A549 (cell line): ENCODE data around the gene LAP3. TPM values are rescaled to one million over a fixed set of nuclear protein-coding genes. Genes with fewer than 3 reads are reported as not detected.

ENCODE experiments used
- ATAC-seq, 2 experiments: fragments of 200-7000 bp in 1 of 2; fragments of >200 bp in 1 of 2; cut with Nextera tagmentation in 1 of 2; cut with Tn5 transposase in 1 of 2; 3 replicates each; pipeline versions ENCODE4 v1.8.0 to v1.9.1; 2018 to 2020; ENCODE audit warnings: mild to moderate bottlenecking in 1 of 2, moderate library complexity in 1 of 2
- CTCF ChIA-PET: fragments of 300-600 bp; sonication (Branson Sonifier 250); formaldehyde crosslinking; extraction: SDS; loops from one replicate; lab custom pipeline; 2021; ENCODE audit warnings: antibody characterized with exemption, inconsistent platforms; lab: Yijun Ruan, JAX
- POLR2A ChIA-PET: fragments of 350-600 bp; formaldehyde crosslinking; extraction: SDS; loops from one replicate; lab custom pipeline; 2021; ENCODE audit warnings: antibody characterized with exemption, inconsistent platforms; lab: Yijun Ruan, JAX
- DNase-seq, 2 experiments: peaks; one replicate each; pipeline versions ENCODE4 v3.0.0 to v3.0.0-alpha.2; 2011 to 2016; ENCODE audit warnings: low read depth in 1 of 2, low spot score in 1 of 2
- FAIRE-seq: peaks from 2 replicates; lab custom pipeline; 2011; peaks lifted over from hg19 to GRCh38; lab: Jason Lieb, UNC
- H3K27ac ChIP-seq, 2 experiments: fragments of >200 bp; sonication (Bioruptor Twin); formaldehyde crosslinking; 3 replicates each; pipeline ENCODE4 v1.5.1; 2016 to 2017
- H3K4me1 ChIP-seq: fragments of >200 bp; sonication (Bioruptor Twin); formaldehyde crosslinking; 3 replicates; pipeline ENCODE4 v1.6.1; 2016
- H3K4me2 ChIP-seq: fragments of >200 bp; sonication (Bioruptor Twin); formaldehyde crosslinking; 3 replicates; pipeline ENCODE4 v1.6.1; 2016
- H3K4me3 ChIP-seq: fragments of >200 bp; sonication (Bioruptor Twin); formaldehyde crosslinking; 3 replicates; pipeline ENCODE4 v1.5.1; 2016
- H3K9me3 ChIP-seq: fragments of >200 bp; sonication (Bioruptor Twin); formaldehyde crosslinking; 3 replicates; pipeline ENCODE4 v1.6.1; 2016
- BCL3 ChIP-seq: fragments of >200 bp; sonication (Bioruptor Twin); formaldehyde crosslinking; IDR thresholded peaks from 3 replicates; pipeline ENCODE4 v1.6.1; 2016
- CBX2 ChIP-seq: fragments of 200-600 bp; sonication (generic); IDR thresholded peaks from 2 replicates; pipeline ENCODE4 v1.6.1; 2016; ENCODE audit warnings: low read depth, mild to moderate bottlenecking, borderline replicate concordance
- CEBPB ChIP-seq, 2 experiments: fragments of >200 bp in 1 of 2; sonication (Bioruptor Twin) in 1 of 2; formaldehyde crosslinking in 1 of 2; IDR thresholded peaks; 2 replicates each; pipeline ENCODE4 v1.6.1; 2012 to 2016
- CHD2 ChIP-seq: fragments of 150-350 bp; IDR thresholded peaks from 2 replicates; pipeline ENCODE4 v1.6.1; 2014; ENCODE audit warnings: low read length; ENCODE audit not compliant: partially characterized antibody
- EHMT2 ChIP-seq: fragments of 200-600 bp; sonication (generic); IDR thresholded peaks from 2 replicates; pipeline ENCODE4 v1.6.1; 2016; ENCODE audit warnings: antibody characterized with exemption, low read depth, mild to moderate bottlenecking, moderate library complexity
- ELK1 ChIP-seq: fragments of 150-350 bp; IDR thresholded peaks from 2 replicates; pipeline ENCODE4 v1.6.1; 2014; ENCODE audit warnings: low read depth, mild to moderate bottlenecking, low read length
- EP300 ChIP-seq, 2 experiments: fragments of >200 bp; sonication (Bioruptor Twin); formaldehyde crosslinking; IDR thresholded peaks; 2 replicates in 1 of 2; 3 replicates in 1 of 2; pipeline ENCODE4 v1.6.1; 2016 to 2017
- ESRRA ChIP-seq: fragments of 150-350 bp; IDR thresholded peaks from 2 replicates; pipeline ENCODE4 v1.6.1; 2014; ENCODE audit warnings: mild to moderate bottlenecking, low read length, borderline replicate concordance
- FOXS1 ChIP-seq: fragments of 250-450 bp; sonication (Bioruptor Pico); IDR thresholded peaks from 2 replicates; pipeline ENCODE4 v1.5.0; 2020; ENCODE audit warnings: mild to moderate bottlenecking, moderate library complexity
- GATA3 ChIP-seq: IDR thresholded peaks from 2 replicates; pipeline ENCODE4 v1.6.1; 2012; ENCODE audit warnings: borderline replicate concordance
- HDAC2 ChIP-seq: fragments of 200-600 bp; sonication (generic); IDR thresholded peaks from 2 replicates; pipeline ENCODE4 v1.6.1; 2016
- HEYL ChIP-seq: fragments of 250-450 bp; sonication (Bioruptor Pico); IDR thresholded peaks from 2 replicates; pipeline ENCODE4 v1.8.0; 2021; ENCODE audit warnings: mild to moderate bottlenecking, moderate library complexity
- HOXB5 ChIP-seq: fragments of 250-450 bp; sonication (Bioruptor Pico); IDR thresholded peaks from 2 replicates; pipeline ENCODE4 v1.5.0; 2020; ENCODE audit warnings: mild to moderate bottlenecking, moderate library complexity
- JUN ChIP-seq, 2 experiments: fragments of >200 bp; sonication (Bioruptor Twin); formaldehyde crosslinking; IDR thresholded peaks; 2 replicates in 1 of 2; 3 replicates in 1 of 2; pipeline ENCODE4 v1.6.1; 2016 to 2017
- KDM1A ChIP-seq: fragments of 200-600 bp; sonication (generic); IDR thresholded peaks from 2 replicates; pipeline ENCODE4 v1.6.1; 2016; ENCODE audit warnings: low read depth, mild to moderate bottlenecking
- KDM5A ChIP-seq: fragments of 200-600 bp; sonication (generic); IDR thresholded peaks from 2 replicates; pipeline ENCODE4 v1.6.1; 2016; ENCODE audit warnings: antibody characterized with exemption, mild to moderate bottlenecking
- MAFK ChIP-seq: fragments of 450-650 bp; IDR thresholded peaks from 2 replicates; pipeline ENCODE4 v1.6.1; 2014; ENCODE audit not compliant: partially characterized antibody
- MAX ChIP-seq: IDR thresholded peaks from 2 replicates; pipeline ENCODE4 v1.6.1; 2012
- MAZ ChIP-seq: fragments of 150-350 bp; IDR thresholded peaks from 2 replicates; pipeline ENCODE4 v1.6.1; 2014; ENCODE audit warnings: antibody characterized with exemption, low read depth, low read length, borderline replicate concordance
- NFE2L2 ChIP-seq: fragments of 150-350 bp; conservative IDR thresholded peaks from 2 replicates; pipeline ENCODE4 v1.6.1; 2014; ENCODE audit warnings: low read length
- NPAS2 ChIP-seq: fragments of 250-450 bp; sonication (Bioruptor Pico); IDR thresholded peaks from 2 replicates; pipeline ENCODE4 v1.8.0; 2022; ENCODE audit warnings: mild to moderate bottlenecking, moderate library complexity, borderline replicate concordance
- NR3C1 ChIP-seq: fragments of >200 bp; sonication (Bioruptor Twin); formaldehyde crosslinking; IDR thresholded peaks from 3 replicates; pipeline ENCODE4 v1.6.1; 2017
- PBX3 ChIP-seq: IDR thresholded peaks from 2 replicates; pipeline ENCODE4 v1.6.1; 2012
- PHF8 ChIP-seq: fragments of 200-600 bp; sonication (generic); IDR thresholded peaks from 2 replicates; pipeline ENCODE4 v1.6.1; 2016; ENCODE audit warnings: low read depth, mild to moderate bottlenecking, antibody characterized with exemption, moderate library complexity, borderline replicate concordance
- POLR2A ChIP-seq: IDR thresholded peaks from 2 replicates; pipeline ENCODE4 v1.6.1; 2012; ENCODE audit warnings: mild to moderate bottlenecking, low read length
- RCOR1 ChIP-seq: fragments of 150-350 bp; IDR thresholded peaks from 2 replicates; pipeline ENCODE4 v1.6.1; 2014; ENCODE audit warnings: antibody characterized with exemption, low read length, low read depth
- RNF2 ChIP-seq: fragments of 200-600 bp; sonication (generic); IDR thresholded peaks from 2 replicates; pipeline ENCODE4 v1.6.1; 2016; ENCODE audit warnings: low read depth, mild to moderate bottlenecking, antibody characterized with exemption, moderate library complexity, borderline replicate concordance
- SMC3 ChIP-seq: fragments of >200 bp; sonication (Bioruptor Twin); formaldehyde crosslinking; IDR thresholded peaks from 3 replicates; pipeline ENCODE4 v1.6.1; 2018; ENCODE audit warnings: inconsistent platforms
- USF2 ChIP-seq: fragments of 450-650 bp; IDR thresholded peaks from 2 replicates; pipeline ENCODE4 v1.6.1; 2014; ENCODE audit warnings: antibody characterized with exemption
- ZNF302 ChIP-seq: fragments of 250-450 bp; sonication (Bioruptor Pico); IDR thresholded peaks from 2 replicates; pipeline ENCODE4 v1.9.0; 2021; ENCODE audit warnings: inconsistent platforms, mild to moderate bottlenecking, moderate library complexity
- ZSCAN20 ChIP-seq: fragments of 250-450 bp; sonication (Bioruptor Pico); IDR thresholded peaks from 2 replicates; pipeline ENCODE4 v1.8.0; 2022; ENCODE audit warnings: mild to moderate bottlenecking, moderate library complexity
- WGBS: methylation state at CpG from one replicate; pipeline ENCODE4 v1.1.6; 2017; ENCODE audit errors: missing lambda C conversion rate; 5-methylcytosine and 5-hydroxymethylcytosine counted together
- polyA plus RNA-seq, 4 experiments: library from polyadenylated mRNA; depleted of rRNA in 3 of 4; stranded (reverse); fragments of >200 nt; fragmentation: RNase III in 1 of 4; extraction: RNeasy Plus Mini Kit Qiagen cat#74134 plus additional on column Dnase treatment in 1 of 4; gene quantifications; 2 replicates in 3 of 4; 3 replicates in 1 of 4; pipeline ENCODE4 v1.2.3, GENCODE V29; 2011 to 2017

LAP3 gene
- polyA plus RNA-seq, 2 of the 4 experiments (the other 2 are of a cell fraction), result 38.6 to 46.2 TPM

- Histone ChIP-seq H3K27ac (no peak overlapping the region), H3K4me2 (no peak overlapping the region), H3K4me3 (no peak overlapping the region), H3K4me1 (no peaks in the 10 kb centered on the region), H3K9me3 (no peaks in the 10 kb centered on the region)
- ATAC-seq (no peak), DNase-seq (no peak)
- 96% methylated on average over 9 of the region's 9 CpGs for WGBS
- POLR2A ChIA-PET, result no interaction called here
- TF ChIP-seq KDM1A, result no peak
- TF ChIP-seq HDAC2, result no peak
- TF ChIP-seq RNF2, result no peak
- no peak for TF ChIP-seq ZSCAN20 (CRISPR knock-in tag)
- TF ChIP-seq MAX, result no peak
- TF ChIP-seq, all 56 proteins: peak for 0
- CTCF ChIA-PET, result interaction anchor here (0.8 to 2.7 kb wide), 3 partner anchors 10 to 39 kb away, joined by 3 to 6 read pairs (median 3); no protein-coding TSS in a partner anchor
- FAIRE-seq, result no peak
Observed at GRCh38 chr4:17587094-17587822, 10.3 kb downstream of the LAP3 start.

- FAIRE-seq (no peak), ATAC-seq (no peak), DNase-seq (no peak)
- no peak overlapping the region for H3K4me3 ChIP-seq
- no peak overlapping the region for H3K27ac ChIP-seq
- 99% methylated on average over 3 of the region's 3 CpGs for WGBS
- no peaks in the 10 kb centered on the region for H3K4me1 ChIP-seq
- CTCF ChIA-PET, result no interaction called here
- TF ChIP-seq ZSCAN20 (CRISPR knock-in tag), result no peak
- TF ChIP-seq HDAC2, result no peak
- TF ChIP-seq RCOR1, result no peak
- TF ChIP-seq USF2, result no peak
- TF ChIP-seq NFE2L2, result no peak
- TF ChIP-seq MAFK, result no peak
- TF ChIP-seq CHD2, result no peak
- TF ChIP-seq NR3C1, result no peak
- TF ChIP-seq MAZ, result no peak
- TF ChIP-seq NPAS2 (CRISPR knock-in tag), result no peak
- no peak for TF ChIP-seq JUN (IDR thresholded peaks at IDR 0.05)
- TF ChIP-seq ELK1, result no peak
- no peak for TF ChIP-seq GATA3
- no peak for TF ChIP-seq FOXS1 (CRISPR knock-in tag)
- no peak for TF ChIP-seq SMC3
- no peaks in the 10 kb centered on the region for H3K9me3 ChIP-seq
- no peak overlapping the region for H3K4me2 ChIP-seq
- POLR2A ChIA-PET, result no interaction called here
Observed at GRCh38 chr4:17589355-17589754, 12.4 kb downstream of the LAP3 start.

GRCh38 chr4:17595471-17596005 is 18.5 kb downstream of the LAP3 start:
- no peak for FAIRE-seq
- Histone ChIP-seq H3K9me3 (no peaks in the 10 kb centered on the region), H3K4me1 (no peaks in the 10 kb centered on the region), H3K27ac (no peak overlapping the region), H3K4me3 (no peak overlapping the region), H3K4me2 (no peak overlapping the region)
- ChIA-PET CTCF (interaction anchor here (1.2 kb wide), 1 partner anchor 213 kb away, joined by 3 read pairs; no protein-coding TSS in a partner anchor), POLR2A (no interaction called here)
- WGBS, result 87% methylated on average over 6 of the region's 6 CpGs
- no peak for DNase-seq
- no peak for ATAC-seq
- TF ChIP-seq EHMT2, result no peak
- TF ChIP-seq CEBPB (IDR thresholded peaks at IDR 0.05), result no peak
- no peak for TF ChIP-seq EP300 (IDR thresholded peaks at IDR 0.05)
- TF ChIP-seq HDAC2, result no peak
- no peak for TF ChIP-seq BCL3
- no peak for TF ChIP-seq ZNF302 (CRISPR knock-in tag)
- no peak for TF ChIP-seq SMC3
- TF ChIP-seq ESRRA, result no peak
- TF ChIP-seq NPAS2 (CRISPR knock-in tag), result no peak
- TF ChIP-seq NR3C1, result no peak
- no peak for TF ChIP-seq HOXB5 (CRISPR knock-in tag)
- no peak for TF ChIP-seq CBX2
- TF ChIP-seq POLR2A, result no peak
- TF ChIP-seq PHF8, result no peak
- TF ChIP-seq KDM5A, result no peak
- TF ChIP-seq HEYL (CRISPR knock-in tag), result no peak
- no peak for TF ChIP-seq PBX3
- TF ChIP-seq CHD2, result no peak
- TF ChIP-seq ZSCAN20 (CRISPR knock-in tag), result no peak
